Measurements from ENCODE around the gene MACC1.

- no peak for TF ChIP-seq CTCF (IDR thresholded peaks at IDR 0.05; ENCODE audit: low read depth, low read length, missing input control)
- TF ChIP-seq MAX (IDR thresholded peaks at IDR 0.05) = no peak
- TF ChIP-seq HNF4G (IDR thresholded peaks at IDR 0.05) = no peak
- TF ChIP-seq GABPA (IDR thresholded peaks at IDR 0.05 in 1 of 2, conservative IDR thresholded peaks at IDR 0.05 in 1 of 2) = no peak
- no peak for TF ChIP-seq HNF4A (conservative IDR thresholded peaks at IDR 0.05)
- no peak for TF ChIP-seq YY1 (IDR thresholded peaks at IDR 0.05)
- no peak for TF ChIP-seq JUND (IDR thresholded peaks at IDR 0.05)
- TF ChIP-seq SP1 (IDR thresholded peaks at IDR 0.05) = no peak
- no peak for TF ChIP-seq REST (IDR thresholded peaks at IDR 0.05)
- no peak for TF ChIP-seq TAF1 (conservative IDR thresholded peaks at IDR 0.05)
- TF ChIP-seq EGR1 (IDR thresholded peaks at IDR 0.05; ENCODE audit: low read depth in 2 of 2) = no peak
- no peak for TF ChIP-seq RAD21 (IDR thresholded peaks at IDR 0.05)
Measured at GRCh38 chr7:20141666-20142065, 75.5 kb downstream of the MACC1 start.

All from liver (tissue), 3 donors.